Liver (tissue), 9 donors: ENCODE measurements around the gene SGPP2. TPM values are rescaled to one million over a fixed set of nuclear protein-coding genes. Genes with fewer than 3 reads are reported as not detected.
A peak's percentile ranks its signal among the peaks of the same experiment; 100 is the strongest.

Experiments used
- DNase-seq: peaks from one replicate; pipeline ENCODE4 v3.0.0-alpha.2; 2017; ENCODE audit warnings: low spot score
- H3K27ac ChIP-seq, 2 donors: one replicate each; pipeline ENCODE4 v1.7.0; 2013; ENCODE audit warnings: inconsistent platforms in 2 of 2, low read length in 2 of 2, control low read depth in 1 of 2, low read depth in 1 of 2, mild to moderate bottlenecking in 1 of 2
- H3K27me3 ChIP-seq, 4 donors: one replicate each; pipeline versions ENCODE4 v1.6.1 to v1.7.0; 2013; ENCODE audit warnings: low read length in 3 of 4, inconsistent platforms in 1 of 4, mild to moderate bottlenecking in 1 of 4, moderate library complexity in 1 of 4; ENCODE audit not compliant: control insufficient read depth in 4 of 4, insufficient read depth in 4 of 4
- H3K36me3 ChIP-seq, 4 donors: one replicate each; pipeline versions ENCODE4 v1.6.1 to v1.7.0; 2013; ENCODE audit warnings: low read length in 3 of 4, mild to moderate bottlenecking in 3 of 4, low read depth in 1 of 4, moderate library complexity in 1 of 4; ENCODE audit not compliant: control insufficient read depth in 4 of 4, insufficient read depth in 3 of 4
- H3K4me1 ChIP-seq, 4 donors: one replicate each; pipeline versions ENCODE4 v1.6.1 to v1.7.0; 2013; ENCODE audit warnings: low read length in 3 of 4, mild to moderate bottlenecking in 3 of 4, moderate library complexity in 1 of 4; ENCODE audit not compliant: control insufficient read depth in 4 of 4, insufficient read depth in 4 of 4
- H3K4me3 ChIP-seq, 3 donors: one replicate each; pipeline versions ENCODE4 v1.6.1 to v1.7.0; 2013; ENCODE audit warnings: low read length in 3 of 3, control low read depth in 1 of 3, low read depth in 1 of 3, mild to moderate bottlenecking in 1 of 3
- H3K9ac ChIP-seq, 2 donors: one replicate each; pipeline ENCODE4 v1.7.0; 2013; ENCODE audit warnings: low read length in 2 of 2, mild to moderate bottlenecking in 2 of 2, moderate library complexity in 2 of 2, control low read depth in 1 of 2, low read depth in 1 of 2
- H3K9me3 ChIP-seq, 4 donors: one replicate each; pipeline versions ENCODE4 v1.6.1 to v1.7.0; 2013; ENCODE audit warnings: low read length in 3 of 4; ENCODE audit not compliant: control insufficient read depth in 4 of 4
- ATF3 ChIP-seq: IDR thresholded peaks from 2 replicates; pipeline ENCODE4 v1.6.1; 2016; ENCODE audit warnings: antibody characterized with exemption
- CTCF ChIP-seq: fragments of 150-350 bp; IDR thresholded peaks from 2 replicates; pipeline ENCODE4 v1.5.1; 2017; ENCODE audit warnings: improper control_type of control experiment, low read depth, low read length; ENCODE audit not compliant: missing input control
- EGR1 ChIP-seq, 2 donors: IDR thresholded peaks; 2 replicates each; pipeline ENCODE4 v1.6.1; 2016 to 2018; ENCODE audit warnings: antibody characterized with exemption in 2 of 2, low read depth in 2 of 2
- FOXA2 ChIP-seq: IDR thresholded peaks from 2 replicates; pipeline ENCODE4 v1.6.1; 2016; ENCODE audit warnings: antibody characterized with exemption
- GABPA ChIP-seq, 2 donors: IDR thresholded peaks in 1 of 2; conservative IDR thresholded peaks in 1 of 2; 2 replicates each; pipeline ENCODE4 v1.6.1; 2016; ENCODE audit warnings: antibody characterized with exemption in 2 of 2, mild to moderate bottlenecking in 1 of 2, moderate library complexity in 1 of 2
- HNF4A ChIP-seq, 2 donors: conservative IDR thresholded peaks; 2 replicates each; pipeline ENCODE4 v1.6.1; 2016; ENCODE audit warnings: antibody characterized with exemption in 2 of 2, mild to moderate bottlenecking in 2 of 2
- HNF4G ChIP-seq: IDR thresholded peaks from 2 replicates; pipeline ENCODE4 v1.6.1; 2016; ENCODE audit warnings: antibody characterized with exemption
- JUND ChIP-seq, 2 donors: IDR thresholded peaks; 2 replicates each; pipeline ENCODE4 v1.6.1; 2016; ENCODE audit warnings: antibody characterized with exemption in 2 of 2
- MAX ChIP-seq: IDR thresholded peaks from 2 replicates; pipeline ENCODE4 v1.6.1; 2016; ENCODE audit warnings: antibody characterized with exemption
- NR2F2 ChIP-seq: IDR thresholded peaks from 2 replicates; pipeline ENCODE4 v1.6.1; 2016; ENCODE audit warnings: antibody characterized with exemption
- REST ChIP-seq: IDR thresholded peaks from 2 replicates; pipeline ENCODE4 v1.6.1; 2016; ENCODE audit warnings: antibody characterized with exemption, mild to moderate bottlenecking
- RXRA ChIP-seq, 2 donors: IDR thresholded peaks; 2 replicates each; pipeline ENCODE4 v1.6.1; 2017 to 2018; ENCODE audit warnings: antibody characterized with exemption in 2 of 2, mild to moderate bottlenecking in 1 of 2
- SP1 ChIP-seq: IDR thresholded peaks from 2 replicates; pipeline ENCODE4 v1.6.1; 2018; ENCODE audit warnings: antibody characterized with exemption, mild to moderate bottlenecking
- TAF1 ChIP-seq: conservative IDR thresholded peaks from 2 replicates; pipeline ENCODE4 v1.6.1; 2016; ENCODE audit warnings: antibody characterized with exemption, mild to moderate bottlenecking
- YY1 ChIP-seq: IDR thresholded peaks from 2 replicates; pipeline ENCODE4 v1.6.1; 2016; ENCODE audit warnings: antibody characterized with exemption, mild to moderate bottlenecking
- ZBTB33 ChIP-seq: IDR thresholded peaks from 2 replicates; pipeline ENCODE4 v1.6.1; 2016; ENCODE audit warnings: antibody characterized with exemption
- WGBS: extraction: QIAGEN DNeasy Blood & Tissue Kit; methylation state at CpG from one replicate; pipeline ENCODE4 v1.1.7; 2013; 5-methylcytosine and 5-hydroxymethylcytosine counted together
- polyA plus RNA-seq, 2 donors: library from polyadenylated mRNA; stranded (reverse) in 1 of 2; unstranded in 1 of 2; fragments of 200-250 nt in 1 of 2; fragments of >200 nt in 1 of 2; fragmentation: Nextera tagmentation in 1 of 2; extraction: Ambion mirVana in 1 of 2; gene quantifications; one replicate each; pipeline versions ENCODE4 v1.2.1 to v1.2.3, GENCODE V29; 2013 to 2015
- total RNA-seq, 2 donors: library from RNA; depleted of rRNA; stranded (reverse); fragments of >200 nt; gene quantifications; one replicate each; pipeline ENCODE4 v1.2.3, GENCODE V29; 2014
- donor health status: healthy.
- donor health status: healthy.
- donor health status: healthy.
- donor health status: healthy.
- donor health status: healthy.

Gene SGPP2
- total and polyA plus RNA-seq, 4 donors, result 0.16 to 0.33 (median 0.31) TPM; not detected in 1

- TF ChIP-seq REST (no peak), FOXA2 (no peak)
Observed at GRCh38 chr2:222483513-222484039, 59.2 kb downstream of the SGPP2 start (continued).

GRCh38 chr2:222485367-222486211 is 61.2 kb downstream of the SGPP2 start:
- TF ChIP-seq JUND (IDR thresholded peaks at IDR 0.05) (no peak), GABPA (IDR thresholded peaks at IDR 0.05 in 1 of 2, conservative IDR thresholded peaks at IDR 0.05 in 1 of 2) (no peak), HNF4A (conservative IDR thresholded peaks at IDR 0.05) (no peak), EGR1 (IDR thresholded peaks at IDR 0.05; ENCODE audit: low read depth in 2 of 2) (no peak), RXRA (IDR thresholded peaks at IDR 0.05) (no peak), NR2F2 (peak; percentile 12)
- Histone ChIP-seq H3K4me1 (no peaks in the 10 kb centered on the region), H3K9me3 (no peaks in the 10 kb centered on the region), H3K4me3 (no peak overlapping the region), H3K9ac (no peak overlapping the region), H3K36me3 (no peaks in the 10 kb centered on the region), H3K27me3 (peaks cover 0 to 2% (median 0%) of the 10 kb centered on the region in 4 donors), H3K27ac (no peak overlapping the region)
- no peak for DNase-seq
- 73% methylated on average over 12 of the region's 12 CpGs for WGBS

GRCh38 chr2:222490131-222490530 is 65.8 kb downstream of the SGPP2 start:
- peaks cover 0 to 5% (median 0%) of the 10 kb centered on the region in 4 donors for H3K4me1 ChIP-seq
- no peaks in the 10 kb centered on the region for H3K9me3 ChIP-seq
- no peaks in the 10 kb centered on the region for H3K27me3 ChIP-seq
- H3K4me3 ChIP-seq, result no peak overlapping the region
- TF ChIP-seq GABPA (IDR thresholded peaks at IDR 0.05 in 1 of 2, conservative IDR thresholded peaks at IDR 0.05 in 1 of 2), result no peak
- no peak for TF ChIP-seq MAX
- TF ChIP-seq HNF4G, result no peak
- no peak for TF ChIP-seq YY1
- TF ChIP-seq EGR1 (IDR thresholded peaks at IDR 0.05; ENCODE audit: low read depth in 2 of 2), result no peak
- TF ChIP-seq FOXA2, result no peak
- no peak for TF ChIP-seq CTCF
- no peak for TF ChIP-seq TAF1
- TF ChIP-seq ZBTB33, result no peak
- TF ChIP-seq REST, result no peak
- TF ChIP-seq JUND (IDR thresholded peaks at IDR 0.05), result no peak
- no peak for TF ChIP-seq ATF3
- no peak for TF ChIP-seq SP1
- no peak for TF ChIP-seq HNF4A (conservative IDR thresholded peaks at IDR 0.05)
- TF ChIP-seq NR2F2, result no peak
- H3K9ac ChIP-seq, result no peak overlapping the region
- DNase-seq, result no peak
- no peak overlapping the region for H3K27ac ChIP-seq
- no peaks in the 10 kb centered on the region for H3K36me3 ChIP-seq
